Activated naive CD8-positive, alpha-beta T cell treated with anti-CD3 and anti-CD28 coated beads, Interleukin-2, amount 10 ng/mL, durations not matched to agents 7 days and 5 days (primary cell): ENCODE results near the gene ATP8A2. TPM values are rescaled to one million over a fixed set of nuclear protein-coding genes. Genes with fewer than 3 reads are reported as not detected.
A peak's percentile ranks its signal among the peaks of the same experiment; 100 is the strongest.

Experiments used
- ATAC-seq: fragments of 150-1000 bp; cut with Tn5 transposase; one replicate; pipeline ENCODE4 v1.10.0; 2021; ENCODE audit warnings: low read depth, moderate library complexity
- POLR2A ChIA-PET: fragments of 350-600 bp; sonication (Branson Sonifier 250); formaldehyde crosslinking; loops from one replicate; lab custom pipeline; 2021; ENCODE audit warnings: antibody characterized with exemption; lab: Charles Lee
- DNase-seq: peaks from one replicate; pipeline ENCODE4 v3.0.0; 2021
- H3K27ac Mint-ChIP-seq: one replicate; pipeline ENCODE4 v1.8.0; 2022; ENCODE audit warnings: mild to moderate bottlenecking, mixed read lengths
- H3K27me3 Mint-ChIP-seq: one replicate; pipeline ENCODE4 v1.8.0; 2022; ENCODE audit warnings: mild to moderate bottlenecking, moderate library complexity, mixed read lengths
- H3K36me3 Mint-ChIP-seq: one replicate; pipeline ENCODE4 v1.8.0; 2021; ENCODE audit warnings: mild to moderate bottlenecking, mixed read lengths
- H3K4me1 Mint-ChIP-seq: one replicate; pipeline ENCODE4 v1.8.0; 2021; ENCODE audit warnings: mixed read lengths
- H3K4me3 Mint-ChIP-seq: one replicate; pipeline ENCODE4 v1.8.0; 2022; ENCODE audit warnings: mild to moderate bottlenecking, moderate library complexity, mixed read lengths
- H3K9me3 Mint-ChIP-seq: one replicate; pipeline ENCODE4 v1.8.0; 2021; ENCODE audit warnings: mixed read lengths
- total RNA-seq, 2 experiments: library from RNA; stranded (reverse); gene quantifications; one replicate each; pipeline ENCODE4 v1.2.3, GENCODE V29; 2021

ATP8A2 gene
- total RNA-seq, 2 experiments from 2014 or later: 1.4 to 1.7 TPM

- H3K27ac Mint-ChIP-seq: no peak overlapping the region
- POLR2A ChIA-PET: no interaction called here
- peaks cover 2% of the 10 kb centered on the region for H3K36me3 Mint-ChIP-seq
- peaks cover 23% of the 10 kb centered on the region for H3K4me1 Mint-ChIP-seq
- no peak overlapping the region for H3K4me3 Mint-ChIP-seq
- H3K27me3 Mint-ChIP-seq: peaks cover 38% of the 10 kb centered on the region
- H3K9me3 Mint-ChIP-seq: no peaks in the 10 kb centered on the region
- DNase-seq (no peak), ATAC-seq (no peak)
These were observed 674.9 kb downstream of the ATP8A2 start for GRCh38 chr13:26046639-26047038.

- ATAC-seq: no peak
- POLR2A ChIA-PET: no interaction called here
These were observed 675.3 kb downstream of the ATP8A2 start for GRCh38 chr13:26047040-26047439.

GRCh38 chr13:26048741-26049140 lies 677.0 kb downstream of the ATP8A2 start:
- POLR2A ChIA-PET: no interaction called here
- Mint-ChIP-seq H3K36me3 (peaks cover 2% of the 10 kb centered on the region), H3K4me3 (peak overlapping the region; percentile 75), H3K27ac (no peak overlapping the region), H3K9me3 (no peaks in the 10 kb centered on the region), H3K4me1 (peaks cover 38% of the 10 kb centered on the region), H3K27me3 (peaks cover 35% of the 10 kb centered on the region)
- ATAC-seq: no peak
- no peak for DNase-seq

More at GRCh38 chr13:26047040-26047439, 675.3 kb downstream of the ATP8A2 start:
- peaks cover 37% of the 10 kb centered on the region for H3K27me3 Mint-ChIP-seq
- H3K4me1 Mint-ChIP-seq: peaks cover 24% of the 10 kb centered on the region
- peaks cover 2% of the 10 kb centered on the region for H3K36me3 Mint-ChIP-seq
- H3K27ac Mint-ChIP-seq: no peak overlapping the region
- no peaks in the 10 kb centered on the region for H3K9me3 Mint-ChIP-seq
- DNase-seq: no peak
- no peak overlapping the region for H3K4me3 Mint-ChIP-seq

- Mint-ChIP-seq H3K9me3 (no peaks in the 10 kb centered on the region), H3K27me3 (peaks cover 41% of the 10 kb centered on the region), H3K27ac (no peak overlapping the region), H3K36me3 (peaks cover 3% of the 10 kb centered on the region), H3K4me1 (peaks cover 33% of the 10 kb centered on the region), H3K4me3 (peak overlapping the region; percentile 60)
- POLR2A ChIA-PET: no interaction called here
- DNase-seq: peak; percentile 51
- no peak for ATAC-seq
These were observed 678.9 kb downstream of the ATP8A2 start for GRCh38 chr13:26050568-26051230.

GRCh38 chr13:26051231-26051656 lies 679.5 kb downstream of the ATP8A2 start:
- Mint-ChIP-seq H3K4me1 (peaks cover 36% of the 10 kb centered on the region), H3K27me3 (peaks cover 46% of the 10 kb centered on the region), H3K27ac (no peak overlapping the region), H3K4me3 (peak overlapping the region; percentile 60), H3K36me3 (peaks cover 5% of the 10 kb centered on the region), H3K9me3 (no peaks in the 10 kb centered on the region)
- DNase-seq (peak; percentile 50), ATAC-seq (peak; percentile 3)
- POLR2A ChIA-PET: interaction anchor here (1.3 kb wide), 1 partner anchor 8 kb away, joined by 3 read pairs; no protein-coding TSS in a partner anchor

- no peaks in the 10 kb centered on the region for H3K9me3 Mint-ChIP-seq
- DNase-seq: peak; percentile 61
- peaks cover 38% of the 10 kb centered on the region for H3K4me1 Mint-ChIP-seq
- peak within 1 kb of the TSS; percentile 52 for H3K27ac Mint-ChIP-seq
- peaks cover 5% of the 10 kb centered on the region for H3K36me3 Mint-ChIP-seq
- POLR2A ChIA-PET: interaction anchor here (1.3 to 1.5 kb wide), 3 partner anchors 8 to 153 kb away, joined by 3 read pairs; no protein-coding TSS in a partner anchor
- H3K4me3 Mint-ChIP-seq: peak within 1 kb of the TSS; percentile 72
- ATAC-seq: peak; percentile 66
- peaks cover 46% of the 10 kb centered on the region for H3K27me3 Mint-ChIP-seq
These were observed 680.0 kb downstream of the ATP8A2 start, which contains the start of gene SHISA2 for GRCh38 chr13:26051657-26052311. Gene SHISA2 (minus strand): TSS chr13:26052016. CDS start chr13:26050975, 1,041 bp downstream.

- ATAC-seq (no peak), DNase-seq (peak; percentile 32)
- Mint-ChIP-seq H3K27me3 (peaks cover 45% of the 10 kb centered on the region), H3K9me3 (no peaks in the 10 kb centered on the region), H3K27ac (peak overlapping the region; percentile 52), H3K4me1 (peaks cover 38% of the 10 kb centered on the region), H3K36me3 (peaks cover 3% of the 10 kb centered on the region), H3K4me3 (peak overlapping the region; percentile 72)
- POLR2A ChIA-PET: interaction anchor here (1.3 to 1.5 kb wide), 4 partner anchors 9 to 153 kb away, joined by 3 to 4 read pairs (median 3); no protein-coding TSS in a partner anchor
These were observed 680.6 kb downstream of the ATP8A2 start for GRCh38 chr13:26052337-26052736.

GRCh38 chr13:26053418-26053980 lies 681.7 kb downstream of the ATP8A2 start:
- POLR2A ChIA-PET: interaction anchor here (0.6 to 1.5 kb wide), 3 partner anchors 41 to 220 kb away, joined by 3 to 4 read pairs (median 3); no protein-coding TSS in a partner anchor
- Mint-ChIP-seq H3K4me3 (peak overlapping the region; percentile 25), H3K27me3 (peaks cover 35% of the 10 kb centered on the region), H3K27ac (peak overlapping the region; percentile 42), H3K9me3 (no peaks in the 10 kb centered on the region), H3K4me1 (peaks cover 38% of the 10 kb centered on the region), H3K36me3 (peaks cover 3% of the 10 kb centered on the region)
- DNase-seq: no peak
- ATAC-seq: peak; percentile 72

GRCh38 chr13:26054896-26055295 lies 683.1 kb downstream of the ATP8A2 start:
- Mint-ChIP-seq H3K27me3 (peaks cover 28% of the 10 kb centered on the region), H3K27ac (no peak overlapping the region), H3K4me3 (no peak overlapping the region), H3K4me1 (peaks cover 31% of the 10 kb centered on the region), H3K9me3 (no peaks in the 10 kb centered on the region), H3K36me3 (peaks cover 3% of the 10 kb centered on the region)
- POLR2A ChIA-PET: interaction anchor here (0.7 kb wide), 1 partner anchor 1659 kb away, joined by 4 read pairs; no protein-coding TSS in a partner anchor
- DNase-seq (no peak), ATAC-seq (no peak)

GRCh38 chr13:26058704-26059103 lies 686.9 kb downstream of the ATP8A2 start:
- no peaks in the 10 kb centered on the region for H3K9me3 Mint-ChIP-seq
- H3K27me3 Mint-ChIP-seq: peaks cover 22% of the 10 kb centered on the region
- POLR2A ChIA-PET: no interaction called here
- no peak for ATAC-seq
- DNase-seq: no peak
- peaks cover 3% of the 10 kb centered on the region for H3K36me3 Mint-ChIP-seq
- H3K27ac Mint-ChIP-seq: no peak overlapping the region
- H3K4me1 Mint-ChIP-seq: peaks cover 20% of the 10 kb centered on the region
- H3K4me3 Mint-ChIP-seq: peak overlapping the region; percentile 50

- POLR2A ChIA-PET: no interaction called here
- no peaks in the 10 kb centered on the region for H3K9me3 Mint-ChIP-seq
- H3K36me3 Mint-ChIP-seq: peaks cover 2% of the 10 kb centered on the region
- H3K4me3 Mint-ChIP-seq: no peak overlapping the region
- no peak overlapping the region for H3K27ac Mint-ChIP-seq
- peaks cover 17% of the 10 kb centered on the region for H3K27me3 Mint-ChIP-seq
- DNase-seq: no peak
- ATAC-seq: no peak
- H3K4me1 Mint-ChIP-seq: peaks cover 14% of the 10 kb centered on the region
These were observed 688.6 kb downstream of the ATP8A2 start for GRCh38 chr13:26060357-26060756.

- H3K9me3 Mint-ChIP-seq: no peaks in the 10 kb centered on the region
- DNase-seq: no peak
- H3K4me1 Mint-ChIP-seq: peaks cover 12% of the 10 kb centered on the region
- H3K27ac Mint-ChIP-seq: no peak overlapping the region
- no peak for ATAC-seq
- H3K27me3 Mint-ChIP-seq: peaks cover 11% of the 10 kb centered on the region
- H3K36me3 Mint-ChIP-seq: no peaks in the 10 kb centered on the region
- POLR2A ChIA-PET: interaction anchor here (0.9 kb wide), 1 partner anchor 9 kb away, joined by 3 read pairs; the partner anchor contains the start of gene SHISA2
- H3K4me3 Mint-ChIP-seq: no peak overlapping the region
These were observed 689.5 kb downstream of the ATP8A2 start for GRCh38 chr13:26061256-26061655.

- no peak for ATAC-seq
- Mint-ChIP-seq H3K36me3 (no peaks in the 10 kb centered on the region), H3K4me1 (peaks cover 10% of the 10 kb centered on the region), H3K27ac (no peak overlapping the region), H3K9me3 (no peaks in the 10 kb centered on the region), H3K27me3 (peaks cover 10% of the 10 kb centered on the region), H3K4me3 (no peak overlapping the region)
- POLR2A ChIA-PET: interaction anchor here (0.9 kb wide), 1 partner anchor 10 kb away, joined by 3 read pairs; the partner anchor contains the start of gene SHISA2
- no peak for DNase-seq
These were observed 690.2 kb downstream of the ATP8A2 start for GRCh38 chr13:26061947-26062346.
